NCI-H446 (cell line): ENCODE data around the gene CYP4V2.

Source experiments
- DNase-seq, 2 experiments: peaks; one replicate each; lab custom pipeline; 2025; lab: John Stamatoyannopoulos, UW

The CYP4V2 gene

DNA sequence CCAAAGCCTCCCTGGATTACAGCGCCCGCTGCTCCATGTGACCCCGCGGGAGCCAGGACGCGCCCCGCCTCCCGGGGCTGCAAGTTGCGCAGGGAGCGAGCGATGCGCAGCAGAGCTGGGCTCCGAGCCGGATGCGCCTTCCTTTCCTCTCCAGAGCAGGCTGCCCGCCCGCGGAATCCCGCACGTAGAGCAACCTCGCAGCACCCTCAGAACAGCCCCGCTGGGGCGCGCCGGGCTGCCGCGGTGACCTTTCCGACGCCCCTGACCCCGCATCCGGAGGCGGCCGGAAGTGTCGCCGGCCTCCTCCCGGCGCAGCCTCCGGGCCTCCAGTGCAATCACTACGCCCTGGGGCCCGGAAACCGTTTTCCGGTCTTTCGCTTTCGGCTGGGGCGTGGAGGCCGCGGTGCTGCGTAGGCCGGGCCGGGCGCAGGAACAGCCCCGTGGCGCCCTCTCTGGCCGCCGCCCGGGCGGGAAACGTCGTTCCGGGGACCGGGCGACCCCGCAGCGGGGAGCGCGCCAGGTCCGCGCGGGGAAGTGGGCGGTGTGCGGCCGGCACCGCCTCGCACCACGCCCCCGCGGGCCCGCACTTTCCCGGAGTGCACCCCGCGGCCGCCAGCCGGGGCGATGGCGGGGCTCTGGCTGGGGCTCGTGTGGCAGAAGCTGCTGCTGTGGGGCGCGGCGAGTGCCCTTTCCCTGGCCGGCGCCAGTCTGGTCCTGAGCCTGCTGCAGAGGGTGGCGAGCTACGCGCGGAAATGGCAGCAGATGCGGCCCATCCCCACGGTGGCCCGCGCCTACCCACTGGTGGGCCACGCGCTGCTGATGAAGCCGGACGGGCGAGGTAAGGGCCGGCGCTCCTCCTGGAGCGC is at the start of gene CYP4V2:
Gene CYP4V2 (plus strand): TSS at position 368 of the 866 bp plus-strand sequence. CDS start 257 bp downstream, at position 625.
- DNase-seq, result no peak

DNA sequence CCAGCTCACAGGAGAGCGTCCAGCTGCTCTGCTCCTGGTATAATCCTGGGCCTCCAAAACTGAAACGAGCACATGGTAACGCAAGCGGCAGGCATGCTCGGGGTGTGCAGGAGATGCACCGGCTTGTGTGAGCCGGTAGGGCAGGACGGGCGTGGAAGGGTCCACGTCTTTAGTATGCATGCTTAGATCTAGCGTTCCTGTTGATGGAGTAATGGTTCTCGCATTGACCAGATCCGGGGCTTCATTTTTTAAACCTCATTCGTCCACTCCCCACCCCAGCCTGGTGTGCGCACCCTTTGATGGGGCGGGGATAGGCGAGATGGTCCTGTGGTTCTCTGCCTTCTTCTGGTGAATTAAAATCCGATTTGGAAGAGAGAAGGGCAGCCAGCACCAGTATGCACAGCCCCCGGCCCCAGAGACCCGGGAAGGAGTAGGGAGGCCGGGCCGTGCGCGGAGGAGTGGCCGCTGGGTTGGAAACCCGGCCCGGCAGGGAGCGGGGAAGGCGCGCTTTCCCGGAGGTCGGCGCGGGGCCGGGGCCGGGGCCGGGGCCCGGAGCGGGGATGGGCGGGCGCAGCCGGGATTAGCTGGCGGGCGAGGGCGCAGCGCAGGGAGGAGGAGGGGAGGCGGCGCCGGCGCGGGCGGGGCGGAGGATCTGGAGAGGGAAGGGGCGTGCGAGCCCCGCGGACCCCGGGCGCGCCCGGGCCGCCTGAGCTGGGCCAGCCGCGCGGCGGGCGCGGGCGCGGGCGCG is 47.0 kb upstream of the CYP4V2 start:
- DNase-seq, result no peak

DNA sequence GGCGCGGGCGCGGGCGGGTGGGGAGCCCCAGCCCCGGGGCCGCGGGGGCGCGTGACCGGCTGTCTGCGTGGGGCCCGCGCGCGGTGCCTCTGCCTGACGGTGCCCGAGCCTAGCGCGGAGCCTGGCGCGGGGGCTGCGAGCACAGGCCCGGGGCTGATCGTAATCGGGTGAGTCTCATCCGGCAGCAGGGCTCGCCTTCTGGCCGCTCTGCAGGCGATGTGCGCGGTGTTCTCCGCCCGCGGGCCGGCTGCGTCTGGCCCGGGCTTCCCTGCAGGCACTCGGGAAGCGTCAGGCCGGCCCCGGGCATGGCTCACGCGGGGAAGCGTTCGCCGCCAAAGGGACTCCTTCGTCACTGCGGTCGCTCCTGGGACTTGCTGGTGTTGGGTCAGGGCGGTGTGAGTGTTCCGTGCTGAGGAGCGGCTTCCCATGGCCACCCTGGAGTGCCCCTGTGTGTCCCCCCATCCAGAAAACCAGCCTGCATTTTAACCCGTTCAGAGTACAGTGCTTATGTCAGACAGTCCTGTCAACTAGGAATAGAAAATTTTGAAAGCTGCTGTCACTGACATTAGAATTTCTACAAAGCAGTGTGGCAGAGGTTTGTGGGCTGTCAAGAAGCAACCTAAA is 46.3 kb upstream of the CYP4V2 start:
- no peak for DNase-seq

DNA sequence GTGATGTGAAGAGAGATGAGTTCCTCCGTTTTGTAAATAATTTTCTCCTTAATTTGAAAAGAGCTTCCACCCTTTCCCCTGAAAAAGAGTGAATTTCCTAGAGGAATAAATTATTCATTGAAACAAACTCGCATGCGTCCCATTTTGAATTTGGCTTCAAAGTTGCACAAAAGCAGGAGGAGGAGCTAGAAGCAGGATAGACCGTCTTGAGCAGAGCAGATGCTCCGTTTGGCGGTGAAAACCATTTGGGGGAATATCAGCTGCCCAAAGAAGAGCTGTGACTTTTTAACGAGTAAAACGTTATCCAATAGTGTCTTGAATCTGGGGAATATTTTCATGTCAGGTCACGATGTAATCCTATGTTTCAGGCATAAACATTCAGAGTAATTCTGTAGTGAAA is 44.9 kb upstream of the CYP4V2 start:
- no peak for DNase-seq

DNA sequence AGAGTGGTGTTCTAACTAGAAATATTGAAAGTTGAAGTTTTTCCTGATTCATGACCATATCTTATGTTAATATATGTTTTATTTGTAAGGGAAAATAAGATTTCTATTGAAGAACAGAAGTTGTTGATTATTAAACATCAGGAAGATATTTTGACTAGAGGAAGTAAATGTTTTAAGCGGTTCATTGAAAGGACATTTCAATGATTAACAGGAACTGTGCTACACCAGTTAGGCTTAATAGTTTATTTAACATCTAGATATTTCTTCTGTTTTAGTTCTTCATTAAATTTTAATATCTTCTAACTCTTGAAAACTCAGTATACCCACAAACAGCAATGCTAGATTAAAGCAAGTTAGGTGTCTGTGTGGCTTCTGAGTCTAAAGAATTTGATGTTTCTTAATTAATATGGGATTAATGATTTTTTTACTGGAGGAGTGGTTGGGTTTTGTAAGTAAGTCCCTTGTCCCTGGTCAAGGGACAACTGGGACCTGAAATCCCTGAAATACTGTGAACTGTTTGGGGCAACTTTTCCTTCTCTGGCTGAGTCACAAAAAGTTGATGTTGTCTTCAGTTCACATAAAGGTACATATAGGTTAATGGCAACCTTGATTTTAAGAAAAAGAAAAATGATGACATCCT is 42.9 kb upstream of the CYP4V2 start:
- no peak for DNase-seq

DNA sequence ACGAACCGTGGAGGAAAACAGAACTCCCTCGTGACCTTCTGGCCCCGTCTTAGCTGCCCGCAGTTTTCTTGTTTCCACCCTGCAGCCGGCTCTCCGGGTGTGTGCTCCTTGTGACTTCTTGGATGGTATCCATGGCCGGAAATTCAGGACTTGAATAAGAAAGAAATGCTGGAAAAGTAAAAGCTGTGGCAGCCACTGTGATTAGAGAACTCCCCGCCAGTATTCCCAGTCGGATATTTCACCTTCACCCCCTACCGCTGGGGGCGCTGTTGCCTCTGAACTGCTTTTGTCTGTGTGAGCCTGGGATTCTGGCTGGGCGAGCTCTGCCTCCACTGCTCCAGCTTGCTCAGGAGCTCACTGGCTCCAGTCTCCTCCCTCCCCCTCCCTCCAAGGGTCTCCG is 41.5 kb upstream of the CYP4V2 start:
- DNase-seq, result no peak

DNA sequence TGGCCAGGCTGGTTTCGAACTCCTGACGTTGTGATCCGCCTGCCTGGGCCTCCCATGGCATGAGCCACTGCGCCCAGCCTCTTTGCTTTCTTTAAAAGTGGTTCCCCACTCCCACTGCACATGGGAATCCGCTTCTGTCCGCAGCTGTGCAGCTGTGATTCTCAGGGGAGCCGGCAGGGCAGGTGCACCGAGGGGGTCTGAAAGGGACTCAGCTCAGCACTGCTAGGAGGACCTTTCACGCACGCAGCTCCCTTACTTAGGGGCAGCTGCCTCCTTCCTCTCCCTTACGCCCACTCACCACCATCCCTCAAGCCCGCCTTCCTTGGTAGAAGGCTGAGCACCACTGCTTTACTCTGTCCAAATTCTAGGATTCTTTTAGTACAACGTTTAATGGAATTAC is 40.4 kb upstream of the CYP4V2 start:
- no peak for DNase-seq

DNA sequence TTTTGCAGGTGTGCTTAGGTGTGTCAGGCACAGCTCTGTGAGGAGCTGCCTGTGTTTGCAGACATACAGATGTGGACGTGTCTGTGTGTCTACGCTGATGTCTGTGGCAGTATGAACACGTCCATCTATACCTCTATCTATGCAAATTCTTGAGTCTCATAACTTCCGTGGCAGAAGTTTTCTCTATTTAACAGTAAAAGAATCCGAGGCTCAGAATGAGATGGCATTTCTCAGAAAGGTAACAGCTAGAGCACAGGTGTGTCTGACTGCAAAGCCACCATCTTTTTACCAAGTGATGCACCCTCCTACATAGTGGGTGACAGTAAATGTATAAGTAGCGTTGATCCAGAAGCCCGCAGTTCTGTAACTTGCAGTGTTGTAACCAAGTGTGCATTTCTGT is 39.9 kb upstream of the CYP4V2 start:
- no peak for DNase-seq

DNA sequence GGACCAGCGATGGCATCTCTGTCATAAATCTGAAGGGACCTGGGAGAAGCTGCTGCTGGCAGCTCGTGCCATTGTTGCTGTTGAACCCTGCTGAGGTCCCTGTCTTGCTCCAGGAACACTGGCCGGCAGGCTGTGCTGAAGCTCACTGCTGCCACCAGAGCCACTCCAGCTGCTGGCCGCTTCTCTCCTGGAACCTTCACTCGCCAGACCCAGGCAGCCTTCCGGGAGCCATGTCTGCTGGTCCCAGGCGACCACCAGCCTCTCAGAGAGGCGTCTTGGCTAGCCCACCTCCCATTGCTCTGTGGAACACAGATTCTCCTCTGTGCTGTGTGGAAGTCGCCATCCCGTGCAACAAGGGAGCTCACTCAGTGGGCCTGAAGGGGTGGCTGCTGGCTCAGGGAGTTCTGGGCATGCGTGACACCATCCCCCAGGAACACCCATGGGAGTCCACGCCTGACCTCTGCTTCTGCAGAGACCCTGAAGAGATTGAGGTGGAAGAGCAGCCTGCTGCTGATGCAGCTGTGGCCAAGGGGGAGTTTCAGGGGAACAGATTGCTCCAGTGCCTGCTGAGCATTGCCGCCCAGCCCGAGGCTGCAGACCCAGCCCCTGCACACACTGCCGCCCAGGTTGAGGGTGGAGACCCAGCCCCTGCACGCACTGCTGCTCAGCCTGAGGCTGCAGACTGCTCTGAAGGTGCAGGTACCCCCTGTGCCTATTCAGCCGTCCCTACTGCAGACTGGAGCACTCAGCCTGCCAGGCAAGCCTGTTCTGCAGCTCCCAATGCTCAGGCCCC is 33.1 kb upstream of the CYP4V2 start:
- DNase-seq, result no peak

DNA sequence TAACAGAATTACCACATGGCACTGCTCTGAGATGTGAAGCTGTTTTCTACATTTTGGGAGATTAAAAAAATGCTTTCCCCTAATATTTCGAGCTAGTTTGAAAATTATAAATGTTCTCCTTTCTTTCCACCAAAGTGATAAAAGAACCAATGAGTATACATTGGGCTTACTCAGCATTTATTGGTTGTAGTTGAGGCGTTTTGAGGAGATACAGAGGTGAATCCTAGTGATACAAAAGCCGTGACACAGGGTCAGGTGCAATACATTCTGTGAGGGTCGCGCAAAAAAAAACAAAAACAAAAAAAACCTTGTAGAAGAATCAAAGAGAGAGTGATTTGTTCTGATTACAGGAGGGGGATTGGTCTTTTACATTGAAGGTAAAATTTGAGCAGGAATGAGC is 32.4 kb upstream of the CYP4V2 start:
- no peak for DNase-seq

DNA sequence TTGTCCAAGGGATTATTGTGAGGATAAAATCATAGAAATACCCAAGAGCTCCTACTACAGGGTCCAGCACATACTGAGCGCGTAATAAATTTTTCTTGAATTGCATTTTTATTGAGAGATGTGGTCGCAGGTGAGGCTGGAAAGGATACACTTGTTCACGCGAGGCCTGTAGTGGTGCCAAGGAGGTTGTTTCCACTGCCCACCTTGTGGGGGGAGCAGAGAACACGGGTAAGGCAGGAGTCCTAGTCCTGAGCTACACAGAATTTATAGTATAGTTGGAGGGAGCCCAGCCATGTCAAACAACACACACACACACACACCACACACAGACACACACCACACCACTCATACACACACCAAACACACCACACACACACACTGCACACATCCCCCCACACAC is 31.8 kb upstream of the CYP4V2 start:
- DNase-seq, result no peak

DNA sequence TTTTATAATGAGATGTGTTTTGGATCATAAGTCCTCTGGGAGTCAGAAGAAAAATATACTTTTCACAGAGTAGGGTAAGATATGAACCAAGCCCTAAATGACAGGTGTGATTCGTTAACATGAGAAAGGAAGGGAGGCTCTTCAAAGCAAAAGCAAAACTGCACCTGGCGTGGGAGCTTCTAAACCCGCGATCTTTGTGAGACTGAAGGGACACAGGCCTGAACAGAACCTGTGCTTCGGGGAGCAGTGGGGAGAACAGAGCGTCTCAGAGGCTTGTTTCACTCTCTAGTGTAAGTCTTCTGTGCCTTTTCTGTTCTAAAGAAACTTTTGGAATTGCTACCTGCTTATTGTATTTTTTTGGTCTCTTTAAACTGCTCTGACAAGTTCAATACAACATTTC is 30.2 kb upstream of the CYP4V2 start:
- DNase-seq, result no peak

DNA sequence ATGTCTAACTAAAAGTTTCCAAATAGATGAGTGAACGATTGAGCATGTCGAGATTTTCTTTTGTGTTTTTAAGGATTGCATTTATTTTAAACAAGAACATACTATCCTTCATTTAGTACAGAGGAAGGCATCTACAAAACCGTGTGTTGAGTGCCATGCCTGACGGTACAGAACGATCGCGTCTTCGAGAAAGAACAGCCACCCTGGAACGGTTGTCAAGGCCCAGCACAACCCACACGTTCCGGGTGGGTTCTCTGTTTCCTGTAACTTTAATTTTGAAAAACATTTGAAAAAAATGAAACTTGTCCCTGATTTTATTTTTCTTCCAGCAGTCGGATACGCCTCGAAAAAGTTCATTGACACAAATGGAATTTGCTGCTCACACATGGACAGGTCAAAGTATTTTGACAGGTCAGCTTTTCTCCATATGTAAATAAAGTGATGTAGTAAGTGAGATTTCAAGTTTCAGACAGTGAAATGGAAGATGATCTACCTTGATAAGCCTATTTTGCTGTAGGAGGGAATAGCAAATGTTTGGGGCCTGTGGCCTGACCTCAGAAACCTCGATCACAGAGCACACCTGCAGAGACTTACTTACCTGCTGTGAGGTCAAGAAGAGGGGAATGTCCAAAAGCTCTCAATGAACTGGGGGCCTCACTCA is 24.4 kb upstream of the CYP4V2 start:
- no peak for DNase-seq

DNA sequence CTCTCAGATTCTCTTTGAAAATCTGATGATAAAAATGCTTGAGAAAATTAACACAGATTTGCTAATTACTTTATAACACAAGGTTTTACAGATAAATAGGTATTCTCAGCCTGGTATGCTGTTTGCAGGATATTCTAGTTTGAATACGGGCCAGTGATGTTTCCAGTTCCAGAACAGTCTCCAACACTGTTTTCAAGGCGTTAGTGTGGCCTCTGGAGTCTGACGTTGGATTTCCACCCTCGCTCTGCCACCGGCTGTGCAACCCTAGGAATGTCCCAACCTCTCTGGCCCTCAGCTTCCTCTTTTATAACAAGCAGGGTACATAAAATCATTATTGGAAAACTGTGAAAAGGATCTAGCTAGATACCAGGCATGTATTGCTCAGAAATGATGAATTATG is 23.8 kb upstream of the CYP4V2 start:
- DNase-seq, result no peak

DNA sequence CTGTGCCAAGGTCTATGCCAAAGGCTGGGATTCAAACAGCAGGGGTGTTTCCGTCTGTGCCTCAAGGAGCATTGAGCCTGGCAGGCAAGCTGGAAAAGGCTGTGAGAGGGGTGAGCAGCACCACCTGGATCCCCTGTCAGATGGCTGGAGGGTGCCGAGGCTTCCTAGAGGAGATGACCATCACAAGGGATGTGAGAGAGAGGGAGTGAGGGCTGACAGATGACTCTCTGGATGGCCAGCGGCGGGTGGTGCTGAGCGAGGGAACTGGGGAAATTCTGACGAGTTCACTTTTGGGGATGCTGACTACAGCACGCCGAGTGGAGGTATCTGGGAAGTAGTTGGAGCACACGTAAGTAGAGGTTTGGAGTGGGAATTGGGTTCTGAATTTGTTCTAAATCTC is 22.6 kb upstream of the CYP4V2 start:
- no peak for DNase-seq

DNA sequence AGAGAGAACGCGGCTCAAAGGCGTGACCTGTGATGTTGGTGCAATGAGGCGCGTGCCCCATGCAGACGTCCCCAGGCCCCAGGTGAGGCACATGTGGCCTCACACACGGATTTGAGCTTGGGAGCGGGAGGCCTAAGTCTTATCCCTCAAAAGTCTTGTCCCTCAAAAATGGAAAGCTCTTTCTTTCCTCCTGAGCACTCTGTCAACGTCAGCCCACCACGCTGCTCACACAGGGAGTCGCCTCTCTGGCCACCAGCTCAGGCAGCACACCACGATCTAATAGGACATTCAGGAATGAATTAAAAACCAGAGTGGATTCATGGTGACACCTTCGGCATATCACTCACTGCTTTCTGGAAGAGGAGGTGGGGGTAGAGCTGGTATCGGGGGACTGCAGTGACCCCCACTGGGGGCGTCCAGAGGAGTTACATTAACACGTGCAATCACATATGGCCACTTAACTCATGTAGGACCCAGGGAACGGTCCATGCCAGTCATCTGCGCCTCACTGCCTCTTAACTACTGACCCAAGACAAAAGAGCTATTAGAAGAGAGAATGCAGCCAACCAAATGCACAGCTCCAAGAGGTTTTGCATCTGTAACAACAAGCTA is 21.9 kb upstream of the CYP4V2 start:
- DNase-seq, result no peak

DNA sequence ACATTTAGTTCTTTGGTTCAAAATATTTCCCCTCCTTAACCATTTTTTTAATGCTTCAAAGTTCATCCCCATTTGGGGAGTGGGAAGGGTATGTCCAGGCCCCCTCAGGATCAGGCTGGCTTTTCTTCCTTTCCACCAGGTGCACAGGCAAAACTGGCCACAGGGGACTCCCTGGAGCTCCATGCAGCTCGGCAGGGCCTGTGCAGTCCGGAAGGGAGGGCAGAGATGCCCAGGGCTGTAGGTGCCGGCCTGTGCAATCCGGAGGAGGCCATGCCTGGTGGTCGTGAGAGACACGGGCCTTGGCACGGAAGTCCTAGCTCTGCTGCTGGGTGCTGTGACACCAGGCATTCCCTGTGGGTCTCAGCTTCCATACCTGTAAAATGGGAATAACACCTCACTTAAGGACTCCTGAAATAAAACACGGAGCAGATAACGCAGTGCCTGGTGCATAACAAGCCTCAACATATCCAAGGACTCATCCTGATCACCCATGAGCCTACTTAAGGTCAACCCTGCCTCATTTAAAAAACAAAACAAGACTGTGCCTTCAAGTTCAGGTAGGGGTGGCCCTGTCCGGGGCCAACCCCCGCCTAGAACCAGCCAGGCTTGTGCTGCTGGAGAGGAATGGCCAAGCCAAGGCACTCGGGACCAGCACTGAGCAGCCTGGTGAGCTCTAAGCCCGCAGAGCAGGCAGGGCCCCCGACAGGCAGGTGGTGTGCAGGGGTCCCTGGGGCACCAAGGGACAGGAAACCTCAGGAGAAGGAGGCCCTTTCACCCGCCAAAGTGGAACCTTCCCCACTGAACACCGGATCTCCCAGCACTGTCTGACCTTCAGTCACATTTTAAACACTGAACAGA is 21.2 kb upstream of the CYP4V2 start:
- DNase-seq, result no peak

DNA sequence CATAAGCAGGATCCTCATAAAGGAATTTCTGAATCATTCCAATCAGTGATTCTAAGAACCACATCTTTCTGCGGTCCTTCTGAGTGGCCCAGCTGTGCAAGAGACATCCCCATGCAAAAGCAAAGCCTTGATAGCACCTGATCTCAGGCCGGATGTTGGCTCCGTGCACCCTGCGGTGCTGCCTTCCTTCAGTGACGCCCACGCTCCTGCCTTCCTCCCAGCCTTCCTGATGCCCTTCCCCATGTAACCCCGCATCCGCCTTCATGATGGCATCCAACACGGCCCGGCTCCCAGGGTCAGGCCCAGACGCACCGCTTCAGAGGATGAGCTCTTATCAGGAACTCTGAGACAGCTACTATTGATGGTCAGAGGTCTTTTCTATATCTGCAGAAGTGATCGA is 20.4 kb upstream of the CYP4V2 start:
- DNase-seq, result no peak

DNA sequence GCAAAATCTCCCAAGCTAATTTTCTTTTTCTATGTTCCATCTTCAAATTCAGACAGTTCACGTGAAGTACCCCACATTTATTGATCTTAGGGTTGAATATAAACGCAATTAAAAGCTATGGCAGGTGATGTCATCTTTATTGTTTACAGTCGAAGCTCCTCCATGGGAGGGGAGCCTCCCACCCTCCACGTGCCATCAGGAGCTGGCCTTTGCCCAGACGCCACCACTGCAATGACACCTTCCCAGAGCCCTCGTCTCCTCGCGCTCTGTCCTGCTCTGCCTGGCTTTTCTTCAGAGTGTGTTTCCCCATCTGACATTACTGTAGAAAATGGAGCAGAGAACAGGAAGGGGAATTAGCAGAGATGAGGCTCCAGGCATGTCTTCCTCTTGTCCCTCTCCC is 18.8 kb upstream of the CYP4V2 start:
- DNase-seq, result no peak

DNA sequence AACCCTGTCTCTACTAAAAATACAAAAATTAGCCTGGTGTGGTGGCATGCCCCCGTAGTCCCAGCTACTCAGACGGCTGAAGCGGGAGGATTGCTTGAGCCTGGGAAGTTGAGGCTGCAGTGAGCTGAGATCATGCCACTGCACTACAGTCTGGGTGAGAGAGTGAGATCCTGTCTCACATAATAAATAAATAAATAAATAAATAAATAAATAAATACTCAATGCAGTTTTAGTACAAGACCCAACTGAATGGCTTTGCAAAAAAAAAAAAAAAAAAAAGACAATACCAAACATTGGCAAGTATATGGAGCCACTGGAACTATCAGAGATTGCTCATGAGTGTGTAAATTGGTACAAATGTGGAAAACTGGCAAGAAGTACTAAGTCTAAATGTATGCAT is 3.3 kb upstream of the CYP4V2 start:
- DNase-seq, result no peak
